HG03175 (cell line): Measurements from ENCODE around the gene SORD.

ENCODE experiments used
- ATAC-seq: cut with Tn5 transposase; IDR thresholded peaks from one replicate; pipeline ENCODE4 v1.9.1; 2021; ENCODE audit warnings: mild to moderate bottlenecking, moderate library complexity; ENCODE audit not compliant: unreplicated experiment

The SORD gene

GRCh38 chr15:45114751-45115085 is 91.7 kb downstream of the SORD start:
- no peak for ATAC-seq

GRCh38 chr15:45115312-45115820 is 92.4 kb downstream of the SORD start:
- ATAC-seq: no peak

- ATAC-seq: no peak
These were observed 93.0 kb downstream of the SORD start for GRCh38 chr15:45116006-45116481.

- no peak for ATAC-seq
These were observed 93.7 kb downstream of the SORD start for GRCh38 chr15:45116482-45117307.

GRCh38 chr15:45117308-45118130 is 94.5 kb downstream of the SORD start:
- peak; percentile 10 for ATAC-seq

- peak; percentile 94 for ATAC-seq
These were observed 95.2 kb downstream of the SORD start for GRCh38 chr15:45118131-45118588.

- ATAC-seq: no peak
These were observed 96.0 kb downstream of the SORD start for GRCh38 chr15:45118996-45119395.

GRCh38 chr15:45120081-45120972 is 97.3 kb downstream of the SORD start:
- no peak for ATAC-seq

- ATAC-seq: no peak
These were observed 98.0 kb downstream of the SORD start for GRCh38 chr15:45121020-45121419.

- ATAC-seq: no peak
These were observed 98.9 kb downstream of the SORD start for GRCh38 chr15:45121706-45122417.

- ATAC-seq: no peak
These were observed 99.7 kb downstream of the SORD start for GRCh38 chr15:45122719-45123118.

- ATAC-seq: no peak
These were observed 100.4 kb downstream of the SORD start for GRCh38 chr15:45123397-45123796.

- no peak for ATAC-seq
These were observed 103.7 kb downstream of the SORD start for GRCh38 chr15:45126535-45127158.
